ENCODE results near the gene R3HDM1.

DNA sequence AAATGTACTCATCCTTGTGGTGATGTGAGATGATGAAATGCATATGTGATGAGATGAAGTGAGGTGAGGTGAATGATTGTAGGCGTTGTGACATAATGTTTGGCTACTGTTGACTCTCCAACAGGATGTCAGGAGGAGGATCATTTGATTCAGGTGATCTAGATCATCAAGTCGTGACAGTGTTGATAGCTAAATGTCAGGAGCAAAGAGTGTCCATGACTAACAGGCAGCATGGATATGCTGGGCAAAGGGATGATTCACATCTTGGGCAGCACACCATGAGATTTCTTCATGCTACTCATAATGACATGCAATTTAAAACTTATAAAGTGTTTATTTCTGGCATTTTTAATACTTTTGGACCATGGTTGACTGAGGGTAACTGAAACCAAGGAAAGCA, 170.2 kb downstream of the R3HDM1 start:
- TF ChIP-seq CTCF (IDR thresholded peaks at IDR 0.05), result no peak
- TF ChIP-seq POLR2A (IDR thresholded peaks at IDR 0.05), result no peak

Data from esophagus squamous epithelium (tissue), 4 donors.